GM19351 (cell line): ENCODE results near the gene MAFG.

Experiments
- ATAC-seq: cut with Tn5 transposase; IDR thresholded peaks from one replicate; pipeline ENCODE4 v1.9.1; 2021; ENCODE audit warnings: mild to moderate bottlenecking, moderate library complexity; ENCODE audit not compliant: unreplicated experiment

MAFG gene

GRCh38 chr17:81911277-81911961, 16.1 kb downstream of the MAFG start, which contains the start of gene PCYT2:
Gene PCYT2 (minus strand): TSS chr17:81911399. CDS start chr17:81911355, 44 bp downstream.
- ATAC-seq = peak; percentile 89

DNA sequence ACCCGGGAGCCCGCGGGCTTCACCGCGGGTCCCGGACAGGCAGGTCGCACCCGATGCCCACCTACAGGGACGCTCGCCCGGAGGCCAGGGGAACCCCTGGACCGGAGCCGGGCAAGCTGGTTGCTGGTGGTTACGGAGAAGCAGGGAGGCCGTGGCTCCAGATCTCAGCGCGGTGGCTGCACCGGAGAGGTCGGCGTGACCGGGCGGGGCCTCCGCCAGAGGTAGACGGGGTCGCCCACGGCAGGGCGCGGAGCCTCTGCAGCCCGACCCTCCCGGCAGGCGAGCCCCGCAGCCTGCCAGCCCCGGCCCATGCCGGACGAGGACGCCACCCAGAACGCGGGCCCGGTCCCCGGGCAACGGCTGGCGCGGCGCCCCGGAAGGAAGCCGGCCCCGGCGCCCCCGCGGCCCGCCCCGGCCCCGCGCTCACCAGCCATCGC, 16.7 kb downstream of the MAFG start:
- ATAC-seq = peak; percentile 28

DNA sequence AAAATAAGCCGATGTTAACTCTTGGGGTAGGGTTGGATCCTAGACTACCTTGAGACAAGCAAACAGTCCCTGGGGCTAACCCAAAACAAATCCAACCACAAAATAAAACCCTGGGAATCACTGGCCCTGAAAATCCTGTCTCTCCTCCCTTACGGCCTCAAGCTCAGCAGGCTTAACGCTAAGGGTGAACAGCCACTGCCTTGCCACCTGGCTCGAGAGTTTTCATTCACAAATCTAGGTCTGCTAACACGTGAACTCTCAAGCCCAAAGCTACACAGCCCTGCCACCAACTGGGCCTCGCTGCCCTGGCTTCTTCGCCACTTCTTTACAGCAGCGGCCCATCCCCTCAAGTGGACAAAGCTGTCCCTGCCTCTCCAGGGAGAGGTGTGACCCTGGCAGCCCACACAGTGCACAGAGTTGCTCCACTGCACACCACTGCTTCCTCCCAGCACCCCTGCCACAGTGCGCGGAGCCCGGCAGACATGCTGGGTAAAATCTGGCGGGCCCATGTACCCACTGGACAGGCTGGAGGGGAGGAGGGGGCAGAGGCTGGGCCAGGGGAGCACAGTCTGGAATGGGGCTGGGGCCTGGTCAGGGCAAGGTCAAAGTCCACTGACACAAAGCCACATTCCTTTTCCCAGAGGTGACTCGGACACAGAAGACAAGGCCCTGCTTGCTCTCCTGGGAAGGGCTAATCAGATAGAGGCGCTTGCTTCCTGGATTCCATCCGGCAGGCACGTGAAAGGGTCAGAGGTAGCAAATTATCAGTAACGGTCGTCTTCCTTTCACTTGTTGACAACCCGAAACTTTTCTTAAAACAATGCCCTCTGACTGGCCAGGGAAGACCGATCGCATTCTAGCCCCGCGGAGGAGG, 17.3 kb downstream of the MAFG start:
- ATAC-seq = no peak

- no peak for ATAC-seq
These were observed 18.3 kb downstream of the MAFG start for GRCh38 chr17:81909231-81909630.

- ATAC-seq = no peak
These were observed 18.7 kb downstream of the MAFG start for GRCh38 chr17:81908793-81909192.

DNA sequence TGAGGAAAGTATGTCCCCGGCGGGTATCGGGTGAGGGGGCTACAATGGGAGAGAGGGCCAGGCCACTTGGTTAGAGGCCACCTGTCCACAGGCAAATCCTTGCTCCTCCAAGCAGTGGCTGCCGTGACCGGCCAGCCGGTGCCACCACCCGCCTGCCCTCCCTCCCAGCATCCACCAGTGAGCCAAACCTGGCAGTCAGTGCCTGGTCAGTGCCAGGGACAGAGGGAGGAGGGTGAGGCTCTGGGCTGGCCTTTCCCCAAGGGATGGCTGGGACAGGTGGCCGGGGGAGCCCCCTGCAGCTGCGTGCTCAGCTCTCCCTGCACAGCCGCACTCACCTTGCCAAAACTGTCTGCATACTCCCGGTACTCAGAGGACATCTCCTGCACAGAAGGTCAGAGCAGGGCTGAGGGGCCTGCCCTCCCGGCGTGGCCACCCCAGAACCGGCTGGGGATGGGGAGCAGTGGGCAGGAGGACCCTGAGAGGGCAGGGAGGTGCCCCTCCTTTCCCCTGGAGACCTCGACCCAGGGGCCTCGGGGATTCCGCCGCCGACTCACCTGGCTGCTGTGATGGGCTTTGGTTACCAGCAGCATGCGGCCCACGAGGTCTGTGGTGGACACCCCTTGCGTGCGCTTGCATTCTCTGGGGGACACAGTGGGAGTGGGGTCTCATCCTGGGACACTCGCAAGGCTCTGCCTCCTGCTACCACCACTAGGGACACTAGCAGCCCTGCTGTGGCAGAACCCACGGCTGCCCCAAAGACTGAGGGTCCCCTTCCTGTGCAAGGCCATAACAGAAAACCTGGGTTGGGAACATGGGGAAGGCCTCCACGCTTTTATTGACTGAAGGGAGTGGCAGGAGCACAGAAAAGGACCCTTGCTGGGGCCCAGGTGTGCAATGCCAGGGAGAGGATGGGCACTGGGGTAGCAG, 20.1 kb downstream of the MAFG start:
- no peak for ATAC-seq

DNA sequence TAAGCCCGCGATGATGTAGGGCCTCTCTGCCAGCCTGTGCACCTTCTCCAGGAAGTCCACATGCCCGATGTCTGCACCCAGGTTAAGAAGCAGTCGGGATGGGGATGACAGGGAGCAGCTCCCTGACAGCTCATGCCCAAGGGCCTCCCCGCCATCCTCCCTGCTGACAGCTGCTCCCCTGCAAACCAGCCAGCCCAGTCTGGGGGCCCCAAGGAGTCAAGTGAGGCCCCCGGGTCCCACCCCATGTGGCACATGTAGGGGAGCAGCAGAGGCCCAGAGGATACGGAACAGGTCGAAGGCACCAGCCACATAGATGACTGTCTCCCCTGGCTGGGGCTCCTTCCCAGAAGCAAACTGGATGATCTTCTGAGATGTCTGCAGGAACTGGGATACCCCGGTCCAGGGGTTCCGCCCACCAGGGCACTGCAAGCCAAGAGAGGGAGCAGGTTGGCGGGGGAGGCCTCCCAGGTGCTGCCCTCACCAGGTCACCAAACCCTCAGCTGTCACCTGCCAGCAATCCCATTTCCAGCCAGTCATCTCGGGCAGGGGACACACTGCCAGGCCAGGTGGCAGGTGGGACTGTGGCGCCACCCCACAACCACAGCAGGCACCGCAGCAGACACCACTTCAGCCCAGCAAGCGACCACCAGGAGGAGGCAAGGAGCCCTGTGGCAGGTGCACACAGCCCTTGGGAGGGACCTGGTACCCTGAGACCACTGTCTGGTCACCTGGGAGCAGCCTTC, 20.9 kb downstream of the MAFG start:
- no peak for ATAC-seq

- no peak for ATAC-seq
These were observed 21.5 kb downstream of the MAFG start for GRCh38 chr17:81905993-81906392.

DNA sequence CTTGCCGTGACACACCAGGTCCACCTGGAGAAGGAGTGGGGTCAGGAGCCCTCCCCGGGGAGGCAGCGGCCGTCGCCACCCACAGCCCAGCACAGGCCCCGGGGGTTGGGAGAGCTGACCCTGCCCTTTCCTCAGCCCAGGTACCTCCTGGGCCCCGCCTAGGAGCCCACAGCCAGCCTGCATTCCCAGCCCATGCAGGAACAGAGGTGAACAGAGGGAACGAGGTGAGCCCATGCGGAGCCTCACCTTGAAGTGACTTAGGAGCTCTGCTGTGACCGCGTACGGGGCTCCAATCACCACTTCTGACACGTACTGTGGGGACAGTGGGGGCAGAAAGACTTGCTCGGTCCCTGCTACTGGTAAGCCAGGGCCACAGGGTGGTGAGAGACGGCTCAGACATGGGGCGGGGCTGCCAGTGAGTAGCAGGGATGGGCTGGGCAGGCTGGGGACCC, 22.1 kb downstream of the MAFG start:
- no peak for ATAC-seq

DNA sequence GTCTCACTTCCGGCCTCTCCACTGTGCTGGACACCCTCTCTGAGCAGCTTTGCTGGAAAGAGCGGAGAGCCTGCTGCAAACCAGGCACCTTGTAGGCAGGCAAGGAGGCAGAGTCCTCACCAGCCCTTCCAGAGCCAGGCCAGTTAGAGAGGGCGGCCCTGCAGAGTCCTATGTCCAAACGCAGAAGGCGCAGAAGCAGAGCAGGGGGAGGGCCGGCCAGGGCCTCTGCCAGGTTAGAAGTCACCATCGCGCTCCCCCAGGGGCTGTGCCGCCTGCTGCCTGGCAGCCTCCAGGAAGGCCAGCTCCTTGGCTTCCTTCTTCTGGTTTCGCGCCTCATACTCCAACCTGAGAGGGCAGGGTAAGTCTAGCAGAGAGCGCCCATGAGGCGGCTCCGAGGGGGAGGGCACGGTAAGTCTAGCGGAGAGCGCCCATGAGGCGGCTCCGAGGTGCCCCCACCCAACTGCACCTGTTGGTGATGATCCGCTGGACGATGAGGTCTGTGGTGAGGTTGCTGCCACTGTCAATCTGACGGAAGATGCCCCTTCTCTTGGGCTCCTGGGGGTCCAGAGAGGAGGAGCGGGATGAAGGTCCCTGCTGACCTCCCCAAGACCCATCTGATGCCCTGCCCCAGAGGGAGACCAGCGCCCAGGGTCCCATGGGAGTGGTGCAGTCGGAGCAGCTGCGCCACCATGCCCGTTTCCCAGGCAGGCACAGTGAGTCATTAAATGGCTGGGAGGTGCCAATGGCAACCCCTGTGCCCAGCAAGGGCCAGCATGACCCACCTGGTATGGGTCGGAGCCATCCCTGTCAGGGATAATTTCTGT, 22.7 kb downstream of the MAFG start:
- no peak for ATAC-seq

DNA sequence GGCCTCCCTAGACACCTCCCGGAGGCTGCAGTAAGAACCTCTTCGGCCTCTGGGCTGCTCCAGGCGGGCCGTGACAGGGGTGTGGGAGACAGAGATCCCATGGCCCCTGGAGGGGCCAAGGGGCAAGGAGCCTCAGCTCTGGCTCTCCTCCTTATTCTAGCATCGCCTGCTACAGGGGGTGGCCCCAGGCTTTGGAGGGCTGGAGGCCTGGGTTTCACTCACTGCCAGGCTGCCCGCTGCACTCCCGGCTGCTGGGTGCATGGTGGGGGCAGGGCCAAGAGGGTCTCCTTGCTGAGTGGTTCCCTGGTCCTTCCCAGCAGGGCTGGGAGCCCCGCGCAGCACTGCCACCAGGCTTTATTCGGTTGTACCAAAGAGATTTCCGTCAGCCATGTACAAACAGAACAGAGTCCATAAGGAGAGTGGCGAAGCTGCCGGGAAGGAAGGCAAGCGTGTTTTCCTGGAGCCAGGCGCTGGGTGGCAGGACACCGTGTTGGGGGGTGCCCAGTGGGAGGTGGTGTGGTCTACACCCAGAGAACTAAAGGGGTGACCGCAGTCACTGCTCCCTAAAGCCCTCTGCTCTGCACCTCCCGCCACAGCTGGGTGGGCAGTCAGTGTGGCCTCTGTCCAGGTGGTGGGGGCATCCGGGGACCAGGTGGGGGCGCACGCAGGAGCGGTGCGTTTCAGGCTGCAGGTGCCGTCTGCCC, 23.5 kb downstream of the MAFG start:
- no peak for ATAC-seq

DNA sequence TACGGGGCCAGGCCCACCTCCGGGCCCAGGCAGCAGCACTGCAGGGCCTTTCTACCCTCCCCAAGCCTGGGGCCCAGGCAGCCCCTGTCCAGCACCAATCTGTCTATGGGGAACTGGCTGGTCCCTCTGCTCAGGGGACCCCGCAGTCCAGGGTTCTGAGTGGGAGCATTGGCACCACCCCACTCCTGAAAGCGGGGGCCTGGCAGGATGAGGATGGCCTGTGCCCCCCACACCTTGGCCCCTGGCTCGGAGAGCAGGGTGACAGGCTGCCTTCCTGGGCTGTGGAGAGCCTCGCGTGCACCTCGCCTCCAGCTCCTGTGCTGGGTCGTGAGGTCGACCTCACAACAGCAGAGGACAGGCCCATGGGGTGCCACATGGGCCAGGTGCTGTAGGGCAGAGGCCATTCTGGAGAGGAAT, 24.1 kb downstream of the MAFG start:
- ATAC-seq = no peak

- ATAC-seq = no peak
These were observed 24.7 kb downstream of the MAFG start for GRCh38 chr17:81902653-81903414.

DNA sequence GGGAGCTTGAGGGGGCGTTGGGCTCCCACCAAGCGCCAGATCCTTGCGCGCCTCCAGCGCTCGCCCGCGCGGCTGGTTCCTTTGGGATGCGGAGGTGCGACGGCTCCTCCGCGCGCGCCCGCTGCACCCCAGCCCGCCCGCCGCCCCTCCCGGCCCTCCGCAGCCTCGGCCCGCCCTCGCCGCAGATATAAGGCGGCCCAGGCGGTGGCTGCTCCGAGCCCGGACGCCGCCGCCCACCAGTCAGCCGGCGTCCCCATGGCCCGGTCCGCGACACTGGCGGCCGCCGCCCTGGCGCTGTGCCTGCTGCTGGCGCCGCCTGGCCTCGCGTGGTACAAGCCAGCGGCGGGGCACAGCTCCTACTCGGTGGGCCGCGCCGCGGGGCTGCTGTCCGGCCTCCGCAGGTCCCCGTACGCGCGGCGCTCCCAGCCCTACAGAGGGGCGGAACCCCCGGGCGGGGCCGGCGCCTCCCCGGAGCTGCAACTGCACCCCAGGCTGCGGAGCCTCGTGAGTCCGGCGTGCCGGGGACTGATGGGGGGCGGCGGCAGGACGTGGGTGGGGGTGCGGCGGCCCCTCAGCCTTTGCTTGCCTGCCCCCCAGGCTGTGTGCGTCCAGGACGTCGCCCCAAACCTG, 25.4 kb downstream of the MAFG start, which contains the start of gene NPB:
TSS of gene NPB (plus strand) at position 216 of the 630 bp plus-strand sequence. CDS start at position 256, 40 bp downstream.
- ATAC-seq = no peak

DNA sequence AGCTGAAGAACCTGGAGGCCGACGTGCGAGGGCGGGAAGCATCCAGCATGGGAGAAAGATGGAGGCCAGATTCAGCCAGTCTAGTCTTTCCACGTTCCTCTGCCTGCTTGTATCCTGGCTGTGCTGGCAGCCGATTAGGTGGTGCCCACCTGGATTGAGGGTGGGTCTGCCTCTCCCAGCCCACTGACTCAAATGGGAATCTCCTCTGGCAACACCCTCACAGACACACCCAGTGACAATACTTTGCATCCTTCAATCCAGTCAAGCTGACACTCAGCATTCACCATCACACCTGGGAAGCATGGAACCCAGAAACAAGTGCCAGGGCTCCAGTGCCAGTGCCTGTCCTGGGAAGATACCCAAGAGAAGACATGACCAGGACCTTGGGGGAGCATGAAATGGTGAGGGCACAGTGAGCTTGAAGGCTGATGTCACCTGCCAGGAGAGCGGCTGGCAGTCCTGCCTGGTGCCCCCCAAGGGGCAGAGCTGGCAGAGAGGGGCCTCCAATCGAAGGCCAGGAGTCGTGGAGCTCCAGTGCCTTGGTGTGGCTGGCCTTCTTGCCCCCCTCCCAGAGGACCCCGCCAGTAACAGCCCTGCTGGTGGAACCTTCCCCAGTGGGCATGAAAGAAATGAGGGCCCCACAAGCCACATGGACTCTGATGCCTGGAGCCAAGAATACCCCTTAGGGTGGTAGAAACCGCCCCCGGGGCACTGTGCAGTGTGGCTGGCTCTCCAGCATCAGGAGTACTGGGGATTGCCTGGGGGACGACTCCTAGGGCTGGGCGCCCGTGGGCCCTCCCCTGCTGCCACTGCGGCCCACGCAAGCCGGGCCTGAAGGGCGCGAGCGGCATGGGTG, 26.1 kb downstream of the MAFG start:
- ATAC-seq = no peak

DNA sequence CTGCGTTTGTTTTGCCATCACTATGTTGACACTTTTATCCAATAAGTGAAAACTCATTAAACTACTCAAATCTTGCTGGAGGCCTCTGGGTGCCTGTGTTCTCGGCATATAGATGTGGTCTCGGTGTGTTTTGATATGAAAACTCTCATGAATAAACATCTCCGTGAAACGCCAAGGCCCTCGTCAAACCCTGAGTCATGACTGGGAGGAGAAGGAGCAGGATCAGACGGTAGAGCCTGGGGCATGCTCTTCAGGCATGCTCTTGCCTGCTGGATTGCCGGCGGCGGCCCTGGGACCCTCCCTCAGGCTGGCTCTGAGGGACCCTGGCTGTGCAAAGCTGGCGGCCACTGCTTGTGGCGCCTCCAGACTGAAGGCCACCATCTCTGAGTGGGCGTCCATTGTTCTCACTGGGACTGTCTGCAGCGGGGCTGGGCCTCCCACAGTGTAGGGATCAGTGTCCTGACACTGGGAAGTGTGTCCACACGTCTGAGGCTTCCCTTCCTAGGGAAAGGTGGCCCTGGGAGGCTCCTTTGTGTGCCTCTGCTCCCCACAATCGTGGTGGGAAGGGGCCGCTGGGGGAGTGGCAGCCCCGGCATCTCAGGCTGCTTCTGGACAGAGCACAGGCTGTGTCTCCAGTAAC, 27.2 kb downstream of the MAFG start:
- ATAC-seq = no peak
